Upper lobe of left lung (tissue), 4 donors: Measurements from ENCODE around the gene MAB21L4.

ENCODE experiments used
- EP300 ChIP-seq, 4 donors: sonication (generic); formaldehyde crosslinking; IDR thresholded peaks; one replicate each; pipeline ENCODE4 v1.5.1; 2017; ENCODE audit warnings: antibody characterized with exemption in 4 of 4, control low read depth in 2 of 4
- POLR2A ChIP-seq, 4 donors: fragments of 450-650 bp; IDR thresholded peaks; one replicate each; pipeline ENCODE4 v1.5.1; 2016 to 2017; ENCODE audit warnings: antibody characterized with exemption in 4 of 4, mild to moderate bottlenecking in 2 of 4
- POLR2AphosphoS5 ChIP-seq, 2 donors: sonication (generic); formaldehyde crosslinking; IDR thresholded peaks; one replicate each; pipeline ENCODE4 v1.5.1; 2017; ENCODE audit warnings: antibody characterized with exemption in 2 of 2
- TF ChIP-seq, protein P1 (sequence below), 6 experiments: fragments of 450-650 bp in 4 of 6; fragments of 200-600 bp in 2 of 6; sonication (generic) in 2 of 6; IDR thresholded peaks; one replicate each; pipeline ENCODE4 v1.5.1; 2016 to 2019; ENCODE audit warnings: antibody characterized with exemption in 6 of 6

DNA sequence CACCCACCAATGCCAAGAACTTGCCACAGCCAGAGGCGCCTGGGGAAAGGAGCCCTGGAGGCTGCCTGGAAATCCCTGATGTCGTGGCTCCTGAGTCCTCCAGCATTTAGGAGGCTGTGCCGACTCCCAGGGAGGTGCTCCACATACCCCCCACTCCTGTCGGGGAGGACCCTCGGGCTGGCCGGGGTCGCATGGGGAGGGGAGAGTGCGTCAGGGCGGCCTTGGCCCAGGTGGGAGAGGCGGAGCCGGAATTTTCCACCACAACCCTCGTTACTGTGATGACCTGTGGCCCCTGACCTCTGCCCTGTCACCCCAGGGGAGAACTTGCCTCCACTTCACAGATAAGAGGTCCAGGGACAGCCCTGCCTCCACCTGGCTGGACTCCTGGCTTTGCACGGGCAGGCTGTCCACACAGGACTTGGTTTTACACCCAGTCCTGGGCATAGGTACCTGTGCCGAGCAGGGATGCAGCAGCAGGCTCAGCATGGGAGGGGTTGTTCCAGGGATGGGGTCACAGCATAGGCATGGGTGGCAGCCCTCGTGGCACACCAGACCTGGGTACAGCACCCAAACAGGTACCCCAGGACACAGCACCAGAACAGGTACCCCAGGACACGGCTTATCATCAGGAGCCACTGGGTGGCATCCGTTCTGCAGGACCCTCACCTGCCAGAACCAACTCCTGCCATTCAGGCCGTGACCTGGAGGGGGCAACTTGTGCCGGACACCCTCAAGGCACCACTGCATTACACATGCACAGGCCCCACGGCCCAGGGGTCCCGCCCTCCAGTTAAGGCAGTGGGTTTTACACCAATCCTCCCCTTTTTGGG, 39.6 kb downstream of the MAB21L4 start:
- TF ChIP-seq EP300 (IDR thresholded peaks at IDR 0.05) (no peak), POLR2AphosphoS5 (IDR thresholded peaks at IDR 0.05) (no peak), POLR2A (IDR thresholded peaks at IDR 0.05) (no peak)
- TF ChIP-seq, protein P1, sequence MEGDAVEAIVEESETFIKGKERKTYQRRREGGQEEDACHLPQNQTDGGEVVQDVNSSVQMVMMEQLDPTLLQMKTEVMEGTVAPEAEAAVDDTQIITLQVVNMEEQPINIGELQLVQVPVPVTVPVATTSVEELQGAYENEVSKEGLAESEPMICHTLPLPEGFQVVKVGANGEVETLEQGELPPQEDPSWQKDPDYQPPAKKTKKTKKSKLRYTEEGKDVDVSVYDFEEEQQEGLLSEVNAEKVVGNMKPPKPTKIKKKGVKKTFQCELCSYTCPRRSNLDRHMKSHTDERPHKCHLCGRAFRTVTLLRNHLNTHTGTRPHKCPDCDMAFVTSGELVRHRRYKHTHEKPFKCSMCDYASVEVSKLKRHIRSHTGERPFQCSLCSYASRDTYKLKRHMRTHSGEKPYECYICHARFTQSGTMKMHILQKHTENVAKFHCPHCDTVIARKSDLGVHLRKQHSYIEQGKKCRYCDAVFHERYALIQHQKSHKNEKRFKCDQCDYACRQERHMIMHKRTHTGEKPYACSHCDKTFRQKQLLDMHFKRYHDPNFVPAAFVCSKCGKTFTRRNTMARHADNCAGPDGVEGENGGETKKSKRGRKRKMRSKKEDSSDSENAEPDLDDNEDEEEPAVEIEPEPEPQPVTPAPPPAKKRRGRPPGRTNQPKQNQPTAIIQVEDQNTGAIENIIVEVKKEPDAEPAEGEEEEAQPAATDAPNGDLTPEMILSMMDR (IDR thresholded peaks at IDR 0.05): no peak
